Measurements from ENCODE around the gene INO80D.
"Not testable (repeated sequence)": the region's sequence is repeated elsewhere in the genome, so short reads cannot be mapped to it uniquely, and the experiment has no call there.

Gene INO80D

GRCh38 chr2:206082298-206082843 is 3.6 kb downstream of the INO80D start:
- peaks cover 0 to 31% (median 15%) of the 10 kb centered on the region in 4 donors for H3K4me1 ChIP-seq
- TF ChIP-seq CTCF (IDR thresholded peaks at IDR 0.05) = no peak
- intact Hi-C loops (cut with DNase I; ENCODE audit: low total_unique reads) = no loop called here
- peak overlapping the region in 1 of 2 donors; percentile 94 for H3K27ac ChIP-seq
- no peaks in the 10 kb centered on the region for H3K9me3 ChIP-seq
- no peaks in the 10 kb centered on the region for H3K36me3 ChIP-seq
- no peak overlapping the region for H3K4me3 ChIP-seq
- H3K27me3 ChIP-seq = no peaks in the 10 kb centered on the region
- no peak for DNase-seq

GRCh38 chr2:206080927-206081326 is 5.0 kb downstream of the INO80D start:
- no peak for TF ChIP-seq CTCF (IDR thresholded peaks at IDR 0.05)
- no peak for DNase-seq
- Histone ChIP-seq H3K27me3 (no peaks in the 10 kb centered on the region), H3K4me1 (peaks cover 0 to 26% (median 11%) of the 10 kb centered on the region in 4 donors), H3K27ac (no peak overlapping the region), H3K9me3 (no peaks in the 10 kb centered on the region), H3K4me3 (no peak overlapping the region), H3K36me3 (no peaks in the 10 kb centered on the region)
- intact Hi-C loops (cut with DNase I; ENCODE audit: low total_unique reads) = no loop called here

- no peak for TF ChIP-seq CTCF (IDR thresholded peaks at IDR 0.05)
- H3K4me3 ChIP-seq = no peak overlapping the region
- intact Hi-C loops (cut with DNase I; ENCODE audit: low total_unique reads) = no loop called here
- DNase-seq = no peak
- H3K4me1 ChIP-seq = peaks cover 0 to 26% (median 10%) of the 10 kb centered on the region in 4 donors
- no peaks in the 10 kb centered on the region for H3K27me3 ChIP-seq
- H3K27ac ChIP-seq = no peak overlapping the region
- no peaks in the 10 kb centered on the region for H3K9me3 ChIP-seq
- H3K36me3 ChIP-seq = no peaks in the 10 kb centered on the region
Observed at GRCh38 chr2:206079699-206080465, 6.1 kb downstream of the INO80D start.

GRCh38 chr2:206077879-206078278 is 8.1 kb downstream of the INO80D start:
- H3K36me3 ChIP-seq; H3K27me3 ChIP-seq; DNase-seq; H3K9me3 ChIP-seq; intact Hi-C loops (cut with DNase I; ENCODE audit: low total_unique reads); H3K4me3 ChIP-seq; H3K27ac ChIP-seq: not testable (repeated sequence)
- peaks cover 0 to 19% (median 4%) of the 10 kb centered on the region in 4 donors for H3K4me1 ChIP-seq

GRCh38 chr2:206075113-206075512 is 10.9 kb downstream of the INO80D start:
- TF ChIP-seq CTCF (IDR thresholded peaks at IDR 0.05) = no peak
- Histone ChIP-seq H3K4me1 (peaks cover 0 to 16% (median 7%) of the 10 kb centered on the region in 4 donors), H3K36me3 (no peaks in the 10 kb centered on the region), H3K4me3 (no peak overlapping the region), H3K27me3 (no peaks in the 10 kb centered on the region), H3K9me3 (no peaks in the 10 kb centered on the region), H3K27ac (no peak overlapping the region)
- intact Hi-C loops (cut with DNase I; ENCODE audit: low total_unique reads) = no loop called here
- DNase-seq = no peak

- peaks cover 0 to 18% (median 3%) of the 10 kb centered on the region in 4 donors for H3K4me1 ChIP-seq
- intact Hi-C loops (cut with DNase I; ENCODE audit: low total_unique reads) = no loop called here
- TF ChIP-seq CTCF (IDR thresholded peaks at IDR 0.05) = no peak
- H3K27ac ChIP-seq = no peak overlapping the region
- no peak for DNase-seq
- H3K36me3 ChIP-seq = no peaks in the 10 kb centered on the region
- H3K4me3 ChIP-seq = no peak overlapping the region
- H3K27me3 ChIP-seq = no peaks in the 10 kb centered on the region
- H3K9me3 ChIP-seq = no peaks in the 10 kb centered on the region
Observed at GRCh38 chr2:206071807-206072206, 14.2 kb downstream of the INO80D start.
